ENCODE data around the gene C13orf46.

C13orf46 gene

GRCh38 chr13:113969973-113970611 is 3.8 kb downstream of the C13orf46 start:
- no peak for DNase-seq

GRCh38 chr13:113969311-113969972 is 4.4 kb downstream of the C13orf46 start:
- DNase-seq, result no peak

- DNase-seq, result no peak
Measured at GRCh38 chr13:113968463-113969310, 5.2 kb downstream of the C13orf46 start.

DNA sequence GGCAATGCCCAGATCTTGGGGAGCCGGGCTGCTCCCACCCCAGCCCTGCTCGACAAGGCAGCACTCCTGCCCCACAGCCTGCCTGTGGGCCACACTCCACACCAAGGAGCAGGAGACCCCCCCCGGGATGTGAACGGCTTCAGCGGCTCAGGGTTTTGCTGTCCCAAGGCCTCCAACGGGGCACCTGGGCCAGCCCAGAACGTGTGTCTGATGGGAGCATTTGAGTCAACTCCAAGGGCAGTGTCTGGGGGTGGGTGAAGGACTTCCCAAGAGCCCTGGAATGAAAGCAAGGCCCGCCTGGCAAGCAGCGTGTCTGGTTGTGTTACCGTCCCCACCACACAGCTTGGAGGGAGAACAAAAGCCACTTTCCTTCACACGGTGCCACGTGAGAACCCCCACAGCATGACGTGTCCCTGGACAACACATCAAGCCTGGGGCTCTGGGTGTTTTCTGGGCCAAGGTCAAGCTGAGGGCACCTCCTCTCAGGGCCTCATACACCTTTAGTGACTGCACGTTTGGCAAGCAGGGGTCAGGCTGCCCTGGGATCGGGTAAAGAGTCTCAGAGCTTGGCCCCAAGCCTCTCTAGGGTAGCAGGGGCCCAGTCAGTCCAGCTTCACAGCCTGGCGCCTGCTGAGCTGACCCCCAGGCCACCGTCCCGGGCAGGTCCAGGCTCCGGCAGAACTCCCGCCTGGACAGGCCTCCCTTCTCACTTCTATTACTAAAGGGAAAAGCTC is 6.0 kb downstream of the C13orf46 start:
- DNase-seq, result no peak

DNA sequence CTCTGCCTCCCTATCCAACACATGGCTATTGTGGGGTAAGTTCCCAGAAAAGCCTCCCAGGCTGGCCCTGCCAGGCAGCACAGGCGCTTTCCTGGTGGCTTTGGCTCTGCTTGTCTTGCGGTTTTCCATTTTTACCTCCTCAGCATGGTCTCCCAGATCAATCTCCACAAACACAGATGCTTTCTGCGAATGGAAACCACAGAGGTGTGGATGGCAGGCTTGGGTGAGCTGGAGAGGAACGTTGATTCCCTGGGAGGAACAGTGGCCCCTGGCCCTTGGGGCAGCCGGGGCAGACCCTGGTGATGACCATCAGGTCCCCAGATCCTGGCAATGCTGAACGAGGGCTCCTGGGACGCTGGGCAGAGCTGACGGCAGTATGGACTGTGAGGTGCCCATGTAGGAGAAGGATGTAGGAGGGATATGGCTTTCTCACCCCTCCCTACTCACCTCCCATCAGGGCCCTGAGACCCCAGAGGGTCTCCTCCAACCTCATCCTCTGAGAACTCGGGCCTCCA is 6.6 kb downstream of the C13orf46 start:
- no peak for DNase-seq

DNA sequence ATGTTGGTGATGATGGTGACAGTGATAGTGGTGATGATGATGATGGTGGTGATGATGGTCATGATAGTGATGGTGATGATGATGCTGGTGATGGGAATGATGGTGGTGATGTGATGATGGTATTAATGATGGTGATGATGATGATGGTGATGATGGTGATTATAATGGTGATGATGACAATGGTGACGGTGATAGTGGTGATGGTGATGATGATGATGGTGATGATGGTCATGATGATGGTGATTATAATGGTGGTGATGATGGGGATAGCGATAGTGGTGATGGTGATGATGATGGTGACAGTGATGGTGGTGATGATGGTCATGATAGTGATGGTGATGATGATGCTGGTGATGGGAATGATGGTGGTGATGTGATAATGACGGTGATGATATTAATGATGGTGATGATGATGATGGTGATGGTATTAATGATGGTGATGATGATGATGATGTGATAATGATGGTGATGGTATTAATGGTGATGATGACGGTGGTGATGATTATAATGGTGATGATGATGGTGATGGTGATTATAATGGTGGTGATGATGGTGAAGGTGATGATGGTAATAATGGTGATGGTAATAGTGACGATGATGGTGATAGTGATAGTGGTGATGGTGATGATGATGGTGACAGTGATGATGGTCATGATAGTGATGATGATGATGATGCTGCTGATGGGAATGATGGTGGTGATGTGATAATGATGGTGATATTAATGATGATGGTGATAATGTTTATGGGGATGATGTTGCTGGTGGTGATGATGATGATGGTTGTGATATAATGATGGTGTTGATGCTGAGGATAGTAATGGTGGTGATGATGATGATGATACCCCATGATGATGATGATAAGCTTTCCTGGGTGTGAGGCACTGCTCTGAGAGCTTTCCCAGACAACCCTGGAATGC is 7.7 kb downstream of the C13orf46 start:
- DNase-seq, result no peak

- DNase-seq, result no peak
Measured at GRCh38 chr13:113965383-113965874, 8.4 kb downstream of the C13orf46 start.

GRCh38 chr13:113964251-113964995 is 9.5 kb downstream of the C13orf46 start:
- no peak for DNase-seq

DNA sequence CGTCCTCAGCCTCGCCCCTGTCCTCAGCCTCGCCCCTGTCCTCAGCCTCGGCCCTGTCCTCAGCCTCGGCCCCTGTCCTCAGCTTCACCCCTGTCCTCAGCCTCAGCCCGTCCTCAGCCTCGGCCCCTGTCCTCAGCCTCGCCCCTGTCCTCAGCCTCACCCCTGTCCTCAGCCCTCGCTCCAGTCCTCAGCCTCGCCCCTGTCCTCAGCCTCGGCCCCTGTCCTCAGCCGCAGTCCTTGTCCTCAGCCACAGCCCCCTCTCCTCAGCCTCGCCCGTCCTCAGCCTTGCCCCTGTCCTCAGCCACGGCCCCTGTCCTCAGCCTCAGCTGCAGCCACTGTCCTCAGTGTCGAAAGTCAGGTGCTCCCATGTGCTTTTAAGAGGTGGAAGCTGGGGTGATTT is 10.5 kb downstream of the C13orf46 start:
- DNase-seq, result no peak

- no peak for DNase-seq
Measured at GRCh38 chr13:113962975-113963374, 10.9 kb downstream of the C13orf46 start.

GRCh38 chr13:113962386-113962785 is 11.5 kb downstream of the C13orf46 start:
- DNase-seq, result no peak

DNA sequence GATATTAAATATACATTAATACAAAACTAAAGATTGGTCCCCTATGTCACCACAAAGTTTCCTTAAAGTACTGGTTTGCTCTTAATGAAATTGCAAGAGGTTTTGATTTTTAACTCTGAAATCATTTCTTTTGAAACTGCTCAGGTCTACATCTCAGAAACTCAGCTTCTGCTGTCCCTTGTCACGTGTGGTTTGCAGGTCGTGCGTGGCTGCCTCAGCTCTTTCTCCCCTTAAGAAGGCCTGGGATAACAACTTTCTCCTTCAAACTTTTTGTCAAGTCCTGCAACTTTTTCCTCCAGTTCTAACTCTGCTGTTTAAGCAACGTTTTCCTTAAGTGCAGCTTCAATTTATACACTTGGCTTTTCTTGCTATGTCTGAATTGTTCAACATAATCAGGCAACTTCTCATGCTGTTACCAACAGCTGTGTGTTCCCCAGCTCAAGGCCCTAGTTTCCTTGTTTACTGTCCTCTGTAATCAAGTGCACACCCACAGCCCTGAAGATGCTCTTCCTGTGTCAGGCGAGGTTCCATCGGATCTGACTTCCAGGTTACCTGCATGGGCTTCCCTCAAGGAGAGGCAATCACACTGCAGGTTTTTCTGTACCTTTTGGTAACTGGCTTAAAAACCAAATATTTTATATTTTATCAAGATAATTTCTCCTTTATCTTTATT is 13.5 kb downstream of the C13orf46 start:
- DNase-seq, result no peak

GRCh38 chr13:113959198-113959597 is 14.7 kb downstream of the C13orf46 start:
- no peak for DNase-seq

DNA sequence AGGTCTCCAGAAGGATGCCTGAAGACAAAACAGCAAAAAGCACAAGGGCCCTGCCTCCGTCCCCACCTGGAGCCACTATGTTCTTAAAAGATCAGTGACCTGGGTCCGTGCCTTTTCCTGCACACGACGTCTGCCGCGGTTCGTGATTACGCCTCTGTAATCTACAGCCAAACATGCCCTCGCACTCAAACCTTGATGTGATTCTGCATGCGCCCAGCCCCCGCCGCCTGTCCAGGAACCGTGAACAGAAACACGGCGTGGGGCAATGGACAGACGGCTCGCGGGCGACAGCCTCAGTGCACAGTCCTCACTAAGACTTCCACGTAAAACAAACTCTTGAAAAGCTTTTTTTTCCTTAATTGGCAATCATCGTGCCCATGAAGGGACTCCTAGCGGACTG is 15.5 kb downstream of the C13orf46 start:
- peak in 1 of 2 experiments; percentile 27 for DNase-seq

DNA sequence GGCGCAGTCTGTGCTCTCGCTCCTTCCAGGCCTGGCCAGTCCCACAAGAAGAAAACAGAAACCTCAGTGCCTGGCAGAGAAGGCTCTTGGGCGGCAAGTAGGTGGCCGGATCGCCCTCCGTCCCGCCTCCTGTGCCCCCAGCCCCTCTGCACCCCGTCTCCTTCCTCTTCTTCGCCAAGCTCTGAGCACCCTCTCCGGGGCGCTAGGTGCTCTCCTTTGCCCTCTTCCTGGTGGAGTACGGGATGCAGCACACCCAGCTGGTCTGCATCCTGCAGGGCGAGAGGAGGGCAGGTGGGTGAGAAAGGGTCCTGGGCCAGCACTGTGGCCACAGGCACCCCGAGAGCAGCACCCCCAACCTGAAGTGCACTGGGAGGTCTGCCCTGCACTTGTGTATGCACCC is 17.3 kb downstream of the C13orf46 start:
- peak in 1 of 2 experiments; percentile 53 for DNase-seq

- no peak for DNase-seq
Measured at GRCh38 chr13:113955691-113956090, 18.2 kb downstream of the C13orf46 start.

- no peak for DNase-seq
Measured at GRCh38 chr13:113955235-113955634, 18.6 kb downstream of the C13orf46 start.

GRCh38 chr13:113954046-113954835 is 19.6 kb downstream of the C13orf46 start:
- DNase-seq, result no peak

DNA sequence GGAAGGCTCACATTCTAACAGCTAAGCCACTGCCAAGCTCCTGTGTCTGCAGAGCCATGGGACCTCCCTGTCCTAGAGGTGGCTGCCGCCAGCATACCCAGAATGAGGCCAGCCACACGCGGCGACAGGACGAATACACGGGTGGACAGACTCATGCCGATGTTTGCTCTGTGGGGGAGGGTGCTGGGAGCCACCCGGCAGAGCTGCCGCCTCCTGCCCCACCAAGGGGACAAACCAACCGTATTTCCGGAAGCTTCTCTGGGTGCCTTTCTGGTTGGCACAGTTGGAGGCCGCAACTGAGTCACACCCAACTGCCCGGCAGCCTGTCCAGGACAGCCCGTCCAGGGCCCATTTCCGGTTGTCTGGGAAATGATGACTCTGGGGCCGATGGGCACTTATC is 20.3 kb downstream of the C13orf46 start:
- no peak for DNase-seq
